ENCODE results near the gene TEAD1.
"Not testable (repeated sequence)": the region's sequence is repeated elsewhere in the genome, so short reads cannot be mapped to it uniquely, and the experiment has no call there.

The TEAD1 gene

DNA sequence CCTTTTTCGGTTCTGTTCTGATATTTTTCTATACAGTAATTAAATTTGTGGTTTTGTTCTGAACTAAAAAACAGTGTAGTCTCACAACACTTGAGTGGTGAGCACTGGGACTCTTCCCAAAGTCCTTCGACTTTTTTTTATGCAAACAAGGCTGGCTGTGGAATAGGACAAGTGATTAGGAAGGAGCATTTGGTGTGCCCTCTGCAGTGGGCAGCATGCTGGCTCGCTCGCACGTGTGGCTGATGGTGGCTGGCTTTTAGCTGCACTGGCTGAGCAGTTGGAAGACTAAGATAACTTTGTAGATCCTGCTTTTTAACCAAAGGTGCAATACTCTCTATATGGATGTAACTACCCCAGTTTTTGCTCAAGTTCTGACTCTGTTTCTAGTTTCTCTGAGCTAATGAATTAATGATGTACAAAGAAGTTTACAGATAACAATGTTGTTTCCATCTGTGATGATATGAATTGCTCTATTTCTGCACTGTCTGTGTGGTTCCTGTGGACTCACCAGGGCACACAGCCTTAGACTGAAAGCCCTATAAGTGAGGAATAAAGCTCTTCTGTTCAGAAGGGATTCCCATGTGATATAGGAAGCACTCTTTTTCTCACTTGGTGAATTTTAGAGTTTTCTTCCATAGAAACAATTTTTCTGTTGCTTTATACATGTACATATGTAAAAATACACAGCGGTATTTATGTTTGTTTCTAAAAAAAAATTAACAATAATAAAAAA is 191.8 kb downstream of the TEAD1 start:
- no peaks in the 10 kb centered on the region for H3K27me3 ChIP-seq (ENCODE audit: control insufficient read depth, insufficient read depth, low read length)
- H3K36me3 ChIP-seq (ENCODE audit: control insufficient read depth, insufficient read depth, low read length) = no peaks in the 10 kb centered on the region
- no peaks in the 10 kb centered on the region for H3K9me3 ChIP-seq (ENCODE audit: control insufficient read depth, low read length)
- no peak overlapping the region for H3K4me3 ChIP-seq (ENCODE audit: low read length)
- H3K4me1 ChIP-seq (ENCODE audit: control insufficient read depth, insufficient read depth, low read length) = peaks cover 7% of the 10 kb centered on the region
- no peak overlapping the region for H3K9ac ChIP-seq (ENCODE audit: low read length)

DNA sequence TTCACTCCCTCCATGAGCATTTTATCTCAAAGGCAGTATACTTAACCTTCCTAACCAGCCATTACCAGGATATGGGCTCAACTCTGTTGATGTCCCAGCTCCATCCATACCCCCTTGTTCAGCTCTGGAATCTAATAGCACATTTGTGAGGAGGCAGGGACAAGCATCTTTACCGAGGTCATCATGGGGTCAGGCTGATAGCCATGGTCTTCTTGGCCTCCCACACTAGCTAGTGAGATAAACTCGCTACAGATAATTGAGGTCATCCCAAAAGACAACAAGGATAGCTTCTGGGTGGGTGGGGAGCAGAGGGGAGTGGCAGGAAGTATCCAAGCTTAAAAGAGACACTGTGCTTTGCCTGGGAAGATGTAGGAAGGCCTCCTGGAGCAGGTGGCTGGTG is 193.3 kb downstream of the TEAD1 start:
- H3K4me1 ChIP-seq (ENCODE audit: control insufficient read depth, insufficient read depth, low read length) = peaks cover 7% of the 10 kb centered on the region
- no peaks in the 10 kb centered on the region for H3K27me3 ChIP-seq (ENCODE audit: control insufficient read depth, insufficient read depth, low read length)
- no peak overlapping the region for H3K9ac ChIP-seq (ENCODE audit: low read length)
- no peaks in the 10 kb centered on the region for H3K9me3 ChIP-seq (ENCODE audit: control insufficient read depth, low read length)
- no peak overlapping the region for H3K4me3 ChIP-seq (ENCODE audit: low read length)
- H3K36me3 ChIP-seq (ENCODE audit: control insufficient read depth, insufficient read depth, low read length) = no peaks in the 10 kb centered on the region

DNA sequence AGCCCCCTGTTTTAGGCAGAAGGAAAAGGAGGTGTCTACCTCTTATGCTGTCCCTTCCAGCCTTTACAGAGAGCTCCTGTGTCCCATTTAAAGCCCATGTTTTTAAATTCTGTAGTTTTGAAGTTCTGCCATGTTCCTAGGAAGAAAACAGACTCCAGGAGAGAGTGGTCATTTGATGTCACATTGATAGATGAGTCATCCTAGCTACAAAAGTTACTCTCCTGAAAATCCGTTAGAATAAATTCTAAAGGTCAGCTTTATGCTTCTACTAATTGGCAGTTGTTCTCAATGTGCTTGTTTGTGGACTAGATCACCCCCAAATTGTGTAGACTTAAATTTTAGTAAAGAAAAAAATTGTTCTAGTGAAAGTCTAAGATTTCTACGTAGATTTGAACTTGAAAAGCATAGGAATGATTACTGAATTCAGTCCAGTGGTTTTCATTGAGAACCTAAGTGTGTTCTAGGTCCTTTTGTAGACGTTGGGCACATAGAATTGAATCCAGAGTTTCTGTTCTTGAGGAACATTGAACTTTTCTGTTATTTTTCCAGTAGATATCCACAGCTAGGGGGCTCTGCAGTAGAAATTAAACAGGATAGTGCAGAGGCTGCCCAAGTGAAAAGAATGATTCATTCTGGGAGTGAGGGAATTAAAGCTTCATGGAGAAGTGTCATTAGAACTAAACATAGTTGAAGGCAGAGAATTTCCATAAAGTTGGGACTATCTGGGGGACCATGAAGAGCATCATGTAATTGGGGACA is 194.3 kb downstream of the TEAD1 start:
- no peak overlapping the region for H3K9ac ChIP-seq (ENCODE audit: low read length)
- no peaks in the 10 kb centered on the region for H3K9me3 ChIP-seq (ENCODE audit: control insufficient read depth, low read length)
- no peak overlapping the region for H3K4me3 ChIP-seq (ENCODE audit: low read length)
- H3K36me3 ChIP-seq (ENCODE audit: control insufficient read depth, insufficient read depth, low read length) = no peaks in the 10 kb centered on the region
- no peaks in the 10 kb centered on the region for H3K27me3 ChIP-seq (ENCODE audit: control insufficient read depth, insufficient read depth, low read length)
- H3K4me1 ChIP-seq (ENCODE audit: control insufficient read depth, insufficient read depth, low read length) = peaks cover 7% of the 10 kb centered on the region

DNA sequence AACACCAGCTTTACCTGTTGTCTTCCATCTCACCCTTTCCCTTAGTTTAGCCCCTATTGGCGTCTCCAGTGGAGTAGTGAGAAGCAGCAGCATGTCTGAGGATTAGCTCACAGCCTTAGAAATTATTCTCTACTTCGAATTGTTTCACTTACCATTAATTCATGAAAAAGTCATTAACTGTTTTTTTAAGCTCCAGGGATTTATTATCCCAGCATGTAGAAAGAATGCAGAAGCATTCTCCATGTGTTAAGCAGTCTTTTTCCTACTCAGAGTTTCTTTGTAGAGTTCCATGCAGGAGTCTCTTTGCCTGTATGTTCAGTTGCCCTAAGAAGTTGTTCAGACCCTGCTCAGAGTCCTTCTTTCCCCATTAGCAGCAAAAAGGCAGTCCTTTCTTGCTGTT is 197.0 kb downstream of the TEAD1 start:
- no peaks in the 10 kb centered on the region for H3K9me3 ChIP-seq (ENCODE audit: control insufficient read depth, low read length)
- H3K27me3 ChIP-seq (ENCODE audit: control insufficient read depth, insufficient read depth, low read length) = no peaks in the 10 kb centered on the region
- H3K4me1 ChIP-seq (ENCODE audit: control insufficient read depth, insufficient read depth, low read length) = no peaks in the 10 kb centered on the region
- H3K36me3 ChIP-seq (ENCODE audit: control insufficient read depth, insufficient read depth, low read length) = no peaks in the 10 kb centered on the region
- no peak overlapping the region for H3K4me3 ChIP-seq (ENCODE audit: low read length)
- no peak overlapping the region for H3K9ac ChIP-seq (ENCODE audit: low read length)

DNA sequence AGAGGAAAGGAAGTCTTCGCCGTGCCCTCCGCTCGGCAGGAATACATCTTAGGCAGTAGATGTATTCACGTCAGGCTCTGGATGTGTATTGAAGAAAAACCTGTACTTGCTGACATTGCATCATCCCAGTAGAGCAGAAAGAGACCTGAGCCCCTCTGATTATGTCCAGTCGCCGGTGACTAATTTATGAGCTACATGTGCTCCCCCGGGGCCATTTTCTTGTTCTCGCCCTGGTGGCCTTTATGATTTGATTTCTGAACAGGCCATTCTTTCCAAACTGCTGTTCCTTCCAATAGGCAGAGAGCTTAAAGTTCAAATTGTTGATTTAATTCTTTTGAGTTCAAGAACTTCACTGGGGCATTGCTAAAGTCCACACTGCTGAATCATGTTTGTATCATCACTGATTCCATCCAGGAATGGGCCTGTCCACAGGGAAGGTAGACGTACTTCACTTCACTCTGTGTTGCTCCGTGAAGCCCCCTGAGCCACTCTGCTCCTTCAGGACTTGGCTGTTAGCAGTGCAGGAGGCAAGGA is 197.6 kb downstream of the TEAD1 start:
- H3K9me3 ChIP-seq (ENCODE audit: control insufficient read depth, low read length) = no peaks in the 10 kb centered on the region
- H3K9ac ChIP-seq (ENCODE audit: low read length) = no peak overlapping the region
- no peaks in the 10 kb centered on the region for H3K36me3 ChIP-seq (ENCODE audit: control insufficient read depth, insufficient read depth, low read length)
- H3K4me3 ChIP-seq (ENCODE audit: low read length) = no peak overlapping the region
- no peaks in the 10 kb centered on the region for H3K4me1 ChIP-seq (ENCODE audit: control insufficient read depth, insufficient read depth, low read length)
- no peaks in the 10 kb centered on the region for H3K27me3 ChIP-seq (ENCODE audit: control insufficient read depth, insufficient read depth, low read length)

DNA sequence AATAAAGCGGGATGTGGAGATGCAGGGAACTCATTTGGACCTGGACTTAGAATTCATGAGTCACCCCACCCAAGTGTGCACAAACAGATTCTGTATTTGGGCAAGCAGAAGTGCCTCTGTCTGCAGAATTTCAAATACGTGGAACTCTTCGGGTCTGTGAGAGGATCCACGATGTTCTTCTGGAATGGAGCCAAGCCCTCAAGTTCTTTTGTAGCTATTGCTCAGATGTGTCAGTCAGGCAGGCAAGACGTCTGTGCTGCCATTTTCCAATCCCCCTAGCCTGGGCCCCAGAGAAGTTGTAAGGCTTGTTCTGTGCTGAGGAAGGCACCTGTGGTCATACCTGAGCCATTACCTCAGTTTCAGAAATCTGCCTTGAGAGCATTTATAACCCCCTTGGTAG is 202.1 kb downstream of the TEAD1 start:
- H3K9me3 ChIP-seq (ENCODE audit: control insufficient read depth, low read length) = no peaks in the 10 kb centered on the region
- no peak overlapping the region for H3K9ac ChIP-seq (ENCODE audit: low read length)

DNA sequence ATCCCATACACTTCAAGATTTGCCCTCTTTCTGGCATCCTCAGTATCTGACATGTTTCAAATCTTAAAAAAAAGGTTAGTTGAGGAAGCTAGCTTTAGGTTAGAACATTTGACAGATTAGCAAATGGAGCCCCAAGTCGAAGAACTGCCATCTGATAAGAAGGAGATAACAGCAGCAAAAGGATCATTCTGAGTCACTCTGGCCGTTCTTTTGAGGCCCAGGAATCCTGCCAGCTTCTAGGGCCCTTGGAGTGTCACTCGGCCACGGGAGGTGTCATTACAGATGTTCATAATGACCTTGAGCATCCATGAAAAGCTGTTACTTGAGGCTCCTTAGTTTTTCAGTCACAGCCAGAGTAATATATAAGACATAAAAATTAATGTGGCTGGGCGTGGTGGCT is 202.8 kb downstream of the TEAD1 start:
- no peaks in the 10 kb centered on the region for H3K36me3 ChIP-seq (ENCODE audit: control insufficient read depth, insufficient read depth, low read length)
- no peak overlapping the region for H3K9ac ChIP-seq (ENCODE audit: low read length)
- H3K4me3 ChIP-seq (ENCODE audit: low read length) = no peak overlapping the region
- no peaks in the 10 kb centered on the region for H3K4me1 ChIP-seq (ENCODE audit: control insufficient read depth, insufficient read depth, low read length)
- no peaks in the 10 kb centered on the region for H3K27me3 ChIP-seq (ENCODE audit: control insufficient read depth, insufficient read depth, low read length)
- no peaks in the 10 kb centered on the region for H3K9me3 ChIP-seq (ENCODE audit: control insufficient read depth, low read length)

More for the DNA sequence above, 202.1 kb downstream of the TEAD1 start:
- Histone ChIP-seq H3K4me3 (ENCODE audit: low read length) (no peak overlapping the region), H3K36me3 (ENCODE audit: control insufficient read depth, insufficient read depth, low read length) (no peaks in the 10 kb centered on the region), H3K4me1 (ENCODE audit: control insufficient read depth, insufficient read depth, low read length) (no peaks in the 10 kb centered on the region), H3K27me3 (ENCODE audit: control insufficient read depth, insufficient read depth, low read length) (no peaks in the 10 kb centered on the region)

DNA sequence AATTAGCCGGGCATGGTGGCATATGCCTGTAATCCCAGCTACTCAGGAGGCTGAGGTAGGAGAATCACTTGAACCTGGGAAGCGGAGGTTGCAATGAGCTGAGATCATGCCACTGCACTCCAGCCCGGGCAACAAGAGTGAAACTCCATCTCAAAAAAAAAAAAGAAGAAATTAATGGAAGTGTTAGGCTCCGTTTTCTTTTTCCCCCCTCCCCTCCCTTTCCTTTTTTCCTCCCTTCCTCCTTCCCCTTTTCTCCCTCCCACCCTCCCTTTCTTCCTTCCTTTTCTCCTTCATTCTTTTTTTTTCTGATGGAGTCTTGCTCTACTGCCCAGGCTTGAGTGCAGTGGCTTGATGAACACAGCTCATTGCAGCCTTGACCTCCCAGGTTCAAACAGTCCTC is 203.3 kb downstream of the TEAD1 start:
- not testable (repeated sequence) for H3K4me1 ChIP-seq (ENCODE audit: control insufficient read depth, insufficient read depth, low read length); H3K9ac ChIP-seq (ENCODE audit: low read length); H3K4me3 ChIP-seq (ENCODE audit: low read length); H3K9me3 ChIP-seq (ENCODE audit: control insufficient read depth, low read length); H3K36me3 ChIP-seq (ENCODE audit: control insufficient read depth, insufficient read depth, low read length); H3K27me3 ChIP-seq (ENCODE audit: control insufficient read depth, insufficient read depth, low read length)

DNA sequence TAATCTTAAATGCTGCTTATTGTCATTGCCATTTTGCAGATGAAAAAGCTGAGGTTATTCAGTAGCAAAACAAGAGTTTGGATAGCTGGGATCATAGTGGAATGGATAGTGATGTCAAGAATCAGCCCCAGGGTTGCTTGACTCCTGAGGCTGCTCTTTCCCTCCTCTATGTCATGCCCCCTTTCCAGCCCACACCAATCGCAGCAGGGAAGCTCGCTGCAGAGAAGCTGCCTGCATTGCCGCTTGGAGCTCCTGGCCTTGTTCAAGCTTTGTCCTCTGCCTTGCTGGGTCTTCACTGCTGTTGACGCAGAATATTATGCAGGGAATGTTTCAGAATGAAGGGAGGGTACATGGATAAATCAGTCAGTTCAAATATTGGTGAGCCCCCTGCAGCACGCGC is 206.1 kb downstream of the TEAD1 start:
- H3K9ac ChIP-seq (ENCODE audit: low read length) = no peak overlapping the region
- H3K4me3 ChIP-seq (ENCODE audit: low read length) = no peak overlapping the region
- H3K36me3 ChIP-seq (ENCODE audit: control insufficient read depth, insufficient read depth, low read length) = peaks cover 9% of the 10 kb centered on the region
- no peaks in the 10 kb centered on the region for H3K4me1 ChIP-seq (ENCODE audit: control insufficient read depth, insufficient read depth, low read length)
- H3K9me3 ChIP-seq (ENCODE audit: control insufficient read depth, low read length) = no peaks in the 10 kb centered on the region
- H3K27me3 ChIP-seq (ENCODE audit: control insufficient read depth, insufficient read depth, low read length) = no peaks in the 10 kb centered on the region

DNA sequence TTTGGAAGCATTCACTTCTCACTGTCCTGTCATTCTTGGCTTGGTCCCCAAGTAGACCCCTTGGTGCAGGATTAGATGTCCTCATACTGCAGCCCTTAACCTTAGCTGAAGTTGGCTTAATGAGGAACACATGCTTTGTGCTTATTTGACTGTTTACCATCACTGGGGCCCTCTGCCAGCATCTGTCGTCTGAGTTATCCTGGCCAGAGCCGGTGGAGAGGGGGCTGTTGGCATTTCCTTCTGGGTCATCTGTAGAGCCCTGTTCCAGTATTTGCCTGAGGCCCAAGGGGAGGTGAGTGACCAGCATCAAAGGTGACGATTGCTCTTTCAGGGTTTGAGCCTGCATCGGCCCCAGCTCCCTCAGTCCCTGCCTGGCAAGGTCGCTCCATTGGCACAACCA is 208.4 kb downstream of the TEAD1 start:
- H3K9ac ChIP-seq (ENCODE audit: low read length) = no peak overlapping the region
- no peak overlapping the region for H3K4me3 ChIP-seq (ENCODE audit: low read length)
- H3K4me1 ChIP-seq (ENCODE audit: control insufficient read depth, insufficient read depth, low read length) = no peaks in the 10 kb centered on the region
- no peaks in the 10 kb centered on the region for H3K9me3 ChIP-seq (ENCODE audit: control insufficient read depth, low read length)
- peaks cover 9% of the 10 kb centered on the region for H3K36me3 ChIP-seq (ENCODE audit: control insufficient read depth, insufficient read depth, low read length)
- H3K27me3 ChIP-seq (ENCODE audit: control insufficient read depth, insufficient read depth, low read length) = no peaks in the 10 kb centered on the region

DNA sequence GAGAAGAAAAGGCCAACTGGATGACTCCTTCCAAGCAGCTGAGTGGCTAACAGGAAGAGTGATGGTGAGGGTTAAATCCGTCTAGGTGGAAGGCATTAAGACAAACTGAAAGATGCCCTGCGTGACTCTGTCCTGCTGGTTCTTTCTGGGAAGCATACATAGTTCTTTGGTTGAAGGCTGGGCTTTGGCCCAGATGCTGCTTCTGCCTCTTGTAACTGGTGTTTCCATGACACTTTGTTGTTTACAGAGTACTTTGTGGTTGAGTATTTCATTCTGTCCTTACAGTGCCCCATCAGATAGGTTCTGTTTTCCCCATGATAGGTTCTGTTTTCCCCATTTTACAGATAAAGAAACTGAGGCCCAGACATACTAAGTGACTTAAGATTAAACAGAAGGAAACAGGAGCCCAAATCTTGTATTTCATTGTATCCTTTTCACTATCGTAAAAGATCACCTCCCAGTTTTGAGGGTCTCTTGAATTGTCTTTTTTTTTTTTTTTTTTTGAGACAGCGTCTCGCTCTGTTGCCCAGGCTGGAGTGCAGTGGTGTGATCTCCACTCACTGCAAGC is 210.6 kb downstream of the TEAD1 start:
- Histone ChIP-seq H3K27me3 (ENCODE audit: control insufficient read depth, insufficient read depth, low read length) (no peaks in the 10 kb centered on the region), H3K9ac (ENCODE audit: low read length) (no peak overlapping the region), H3K4me1 (ENCODE audit: control insufficient read depth, insufficient read depth, low read length) (peaks cover 11% of the 10 kb centered on the region), H3K9me3 (ENCODE audit: control insufficient read depth, low read length) (no peaks in the 10 kb centered on the region), H3K4me3 (ENCODE audit: low read length) (no peak overlapping the region), H3K36me3 (ENCODE audit: control insufficient read depth, insufficient read depth, low read length) (peaks cover 9% of the 10 kb centered on the region)

DNA sequence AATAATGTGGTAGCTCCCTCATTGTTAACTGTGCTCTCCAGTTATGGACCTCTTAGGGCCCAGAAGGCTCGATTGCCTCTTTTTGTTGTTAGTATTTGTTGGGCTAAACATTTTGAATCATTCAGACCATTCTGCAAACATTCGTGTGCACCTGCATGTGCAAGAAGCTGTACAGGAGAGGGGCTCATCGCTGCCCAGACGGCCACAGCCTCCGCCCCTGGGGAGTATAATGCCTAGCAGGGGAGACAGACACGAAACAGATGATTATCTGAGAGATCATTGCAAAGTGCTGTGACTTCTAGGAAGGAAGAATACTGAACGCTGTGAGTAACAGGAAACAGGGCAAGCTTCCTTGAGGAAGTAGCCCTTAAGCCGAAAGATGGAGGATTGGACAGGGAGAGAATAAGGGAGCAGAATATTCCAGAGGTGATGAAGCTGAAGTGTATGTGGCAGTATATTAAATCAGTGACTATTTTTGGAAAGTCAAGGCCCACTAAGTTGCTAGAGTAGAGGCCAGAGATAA is 211.6 kb downstream of the TEAD1 start:
- Histone ChIP-seq H3K9me3 (ENCODE audit: control insufficient read depth, low read length) (no peaks in the 10 kb centered on the region), H3K4me3 (ENCODE audit: low read length) (no peak overlapping the region), H3K9ac (ENCODE audit: low read length) (no peak overlapping the region), H3K27me3 (ENCODE audit: control insufficient read depth, insufficient read depth, low read length) (no peaks in the 10 kb centered on the region), H3K4me1 (ENCODE audit: control insufficient read depth, insufficient read depth, low read length) (peaks cover 11% of the 10 kb centered on the region), H3K36me3 (ENCODE audit: control insufficient read depth, insufficient read depth, low read length) (peaks cover 9% of the 10 kb centered on the region)

Measured in mucosa of stomach (tissue), 1 donor.